HEK293 (cell line): ENCODE data around the gene NRIP3.

Source experiments
- CTCF ChIA-PET: fragments of 350-600 bp; formaldehyde crosslinking; extraction: SDS; loops from one replicate; lab custom pipeline; 2021; ENCODE audit warnings: antibody characterized with exemption; lab: Yijun Ruan, JAX
- POLR2A ChIA-PET: fragments of 300-600 bp; formaldehyde crosslinking; extraction: SDS; loops from one replicate; lab custom pipeline; 2020; ENCODE audit warnings: antibody characterized with exemption, inconsistent platforms; lab: Yijun Ruan, JAX
- H3K27ac ChIP-seq: fragments of 200-500 bp; sonication (Bioruptor generic); 2 replicates; pipeline ENCODE4 v1.5.1; 2014; ENCODE audit warnings: low read depth, low read length, control low read depth, inconsistent platforms; ENCODE audit errors: extremely low read depth
- H3K36me3 ChIP-seq, 2 experiments: fragments of 200-500 bp in 1 of 2; sonication (Bioruptor generic) in 1 of 2; 1 replicate in 1 of 2; 2 replicates in 1 of 2; pipeline ENCODE4 v1.5.1; 2014 to 2017; ENCODE audit warnings: inconsistent platforms in 2 of 2, low read length in 2 of 2; ENCODE audit not compliant: control insufficient read depth in 2 of 2, insufficient read depth in 1 of 2
- H3K4me1 ChIP-seq: fragments of 200-500 bp; sonication (Bioruptor generic); 2 replicates; pipeline ENCODE4 v1.5.1; 2014; ENCODE audit warnings: mild to moderate bottlenecking, low read length, inconsistent platforms; ENCODE audit not compliant: control insufficient read depth, insufficient read depth
- H3K4me3 ChIP-seq: 2 replicates; pipeline ENCODE4 v1.5.1; 2011; ENCODE audit warnings: low read depth, mild to moderate bottlenecking, control low read depth, low read length, moderate library complexity
- H3K9me3 ChIP-seq: fragments of 200-500 bp; sonication (Bioruptor generic); 2 replicates; pipeline ENCODE4 v1.5.1; 2014; ENCODE audit warnings: low read depth, low read length, inconsistent platforms; ENCODE audit not compliant: control insufficient read depth, insufficient read depth
- HOXC10 ChIP-seq: sonication (generic); formaldehyde crosslinking; IDR thresholded peaks from 2 replicates; pipeline ENCODE4 v1.8.1; 2023; ENCODE audit warnings: mild to moderate bottlenecking, missing genetic modification reagents
- MEIS1 ChIP-seq: sonication (generic); formaldehyde crosslinking; IDR thresholded peaks from 2 replicates; pipeline ENCODE4 v1.8.1; 2022; ENCODE audit warnings: missing genetic modification reagents, mild to moderate bottlenecking, borderline replicate concordance
- ZBTB17 ChIP-seq: fragments of 450-650 bp; formaldehyde crosslinking; IDR thresholded peaks from 2 replicates; pipeline ENCODE4 v1.5.1; 2016; ENCODE audit warnings: missing biosample characterization, missing genetic modification characterization
- ZBTB21 ChIP-seq: fragments of 450-650 bp; formaldehyde crosslinking; IDR thresholded peaks from 2 replicates; pipeline ENCODE4 v1.5.1; 2017; ENCODE audit warnings: missing biosample characterization, missing genetic modification characterization
- ZBTB6 ChIP-seq: fragments of 450-650 bp; formaldehyde crosslinking; IDR thresholded peaks from 2 replicates; pipeline ENCODE4 v1.5.1; 2017; ENCODE audit warnings: missing biosample characterization, missing genetic modification characterization
- ZNF202 ChIP-seq: fragments of 450-650 bp; formaldehyde crosslinking; IDR thresholded peaks from 2 replicates; pipeline ENCODE4 v1.5.1; 2016; ENCODE audit warnings: missing biosample characterization, missing genetic modification characterization, borderline replicate concordance
- ZNF248 ChIP-seq: fragments of 450-650 bp; formaldehyde crosslinking; IDR thresholded peaks from 2 replicates; pipeline ENCODE4 v1.5.1; 2017; ENCODE audit warnings: missing biosample characterization, missing genetic modification characterization
- ZNF311 ChIP-seq: fragments of 450-650 bp; formaldehyde crosslinking; IDR thresholded peaks from 2 replicates; pipeline ENCODE4 v1.5.1; 2017; ENCODE audit warnings: missing biosample characterization, missing genetic modification characterization, borderline replicate concordance
- ZNF335 ChIP-seq: fragments of 450-650 bp; formaldehyde crosslinking; conservative IDR thresholded peaks from 2 replicates; pipeline ENCODE4 v1.5.1; 2016; ENCODE audit warnings: missing biosample characterization, missing genetic modification characterization
- ZNF354C ChIP-seq: fragments of 450-650 bp; formaldehyde crosslinking; IDR thresholded peaks from 2 replicates; pipeline ENCODE4 v1.5.1; 2016; ENCODE audit warnings: missing biosample characterization, missing genetic modification characterization, low read depth, borderline replicate concordance
- ZNF423 ChIP-seq: fragments of 450-650 bp; formaldehyde crosslinking; IDR thresholded peaks from 2 replicates; pipeline ENCODE4 v1.5.1; 2016; ENCODE audit warnings: missing biosample characterization, missing genetic modification characterization
- ZNF473 ChIP-seq: fragments of 450-650 bp; formaldehyde crosslinking; IDR thresholded peaks from 2 replicates; pipeline ENCODE4 v1.5.1; 2017; ENCODE audit warnings: missing biosample characterization, missing genetic modification characterization
- ZNF501 ChIP-seq: fragments of 450-650 bp; formaldehyde crosslinking; IDR thresholded peaks from 2 replicates; pipeline ENCODE4 v1.5.1; 2016; ENCODE audit warnings: missing biosample characterization, missing genetic modification characterization
- ZNF521 ChIP-seq: fragments of 450-650 bp; formaldehyde crosslinking; IDR thresholded peaks from 2 replicates; pipeline ENCODE4 v1.5.1; 2017; ENCODE audit warnings: missing biosample characterization, mild to moderate bottlenecking, missing genetic modification characterization
- ZNF555 ChIP-seq: fragments of 450-650 bp; formaldehyde crosslinking; conservative IDR thresholded peaks from 2 replicates; pipeline ENCODE4 v1.5.1; 2017; ENCODE audit warnings: missing biosample characterization, mild to moderate bottlenecking, missing genetic modification characterization, inconsistent platforms
- ZNF561 ChIP-seq: fragments of 450-650 bp; IDR thresholded peaks from 2 replicates; pipeline ENCODE4 v1.5.1; 2018; ENCODE audit warnings: missing biosample characterization, missing genetic modification characterization, borderline replicate concordance
- ZNF76 ChIP-seq: fragments of 450-650 bp; formaldehyde crosslinking; IDR thresholded peaks from 2 replicates; pipeline ENCODE4; 2016; ENCODE audit warnings: low read depth, missing biosample characterization, missing genetic modification characterization, borderline replicate concordance
- ZSCAN4 ChIP-seq: fragments of 450-650 bp; formaldehyde crosslinking; IDR thresholded peaks from 2 replicates; pipeline ENCODE4 v1.5.1; 2017; ENCODE audit warnings: missing biosample characterization, missing genetic modification characterization
- TF ChIP-seq, protein P1 (sequence below): fragments of 450-650 bp; formaldehyde crosslinking; IDR thresholded peaks from 2 replicates; pipeline ENCODE4 v1.5.1; 2016; ENCODE audit warnings: missing biosample characterization, missing genetic modification characterization
- TF ChIP-seq, protein P2 (sequence below): fragments of 450-650 bp; formaldehyde crosslinking; IDR thresholded peaks from 2 replicates; pipeline ENCODE4; 2016; ENCODE audit warnings: missing biosample characterization, missing genetic modification characterization
- TF ChIP-seq, protein P3 (sequence below): fragments of 450-650 bp; formaldehyde crosslinking; IDR thresholded peaks from 2 replicates; pipeline ENCODE4 v1.5.1; 2016; ENCODE audit warnings: missing biosample characterization, missing genetic modification characterization
- TF ChIP-seq, protein P4 (sequence below): fragments of 450-650 bp; IDR thresholded peaks from 2 replicates; pipeline ENCODE4 v1.5.1; 2018; ENCODE audit warnings: missing biosample characterization, mild to moderate bottlenecking, missing genetic modification characterization

NRIP3 gene

GRCh38 chr11:8985462-8985861 is 18.3 kb downstream of the NRIP3 start (continued):
- TF ChIP-seq, protein P1, sequence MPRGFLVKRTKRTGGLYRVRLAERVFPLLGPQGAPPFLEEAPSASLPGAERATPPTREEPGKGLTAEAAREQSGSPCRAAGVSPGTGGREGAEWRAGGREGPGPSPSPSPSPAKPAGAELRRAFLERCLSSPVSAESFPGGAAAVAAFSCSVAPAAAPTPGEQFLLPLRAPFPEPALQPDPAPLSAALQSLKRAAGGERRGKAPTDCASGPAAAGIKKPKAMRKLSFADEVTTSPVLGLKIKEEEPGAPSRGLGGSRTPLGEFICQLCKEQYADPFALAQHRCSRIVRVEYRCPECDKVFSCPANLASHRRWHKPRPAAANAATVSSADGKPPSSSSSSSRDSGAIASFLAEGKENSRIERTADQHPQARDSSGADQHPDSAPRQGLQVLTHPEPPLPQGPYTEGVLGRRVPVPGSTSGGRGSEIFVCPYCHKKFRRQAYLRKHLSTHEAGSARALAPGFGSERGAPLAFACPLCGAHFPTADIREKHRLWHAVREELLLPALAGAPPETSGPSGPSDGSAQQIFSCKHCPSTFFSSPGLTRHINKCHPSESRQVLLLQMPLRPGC = no peak
- TF ChIP-seq, protein P2, sequence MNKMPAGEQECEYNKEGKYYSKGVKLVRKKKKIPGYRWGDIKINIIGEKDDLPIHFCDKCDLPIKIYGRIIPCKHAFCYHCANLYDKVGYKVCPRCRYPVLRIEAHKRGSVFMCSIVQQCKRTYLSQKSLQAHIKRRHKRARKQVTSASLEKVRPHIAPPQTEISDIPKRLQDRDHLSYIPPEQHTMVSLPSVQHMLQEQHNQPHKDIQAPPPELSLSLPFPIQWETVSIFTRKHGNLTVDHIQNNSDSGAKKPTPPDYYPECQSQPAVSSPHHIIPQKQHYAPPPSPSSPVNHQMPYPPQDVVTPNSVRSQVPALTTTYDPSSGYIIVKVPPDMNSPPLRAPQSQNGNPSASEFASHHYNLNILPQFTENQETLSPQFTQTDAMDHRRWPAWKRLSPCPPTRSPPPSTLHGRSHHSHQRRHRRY (tag by site-specific recombination) = no peak
- TF ChIP-seq ZNF76 (tag by site-specific recombination) = no peak
- TF ChIP-seq ZNF311 (tag by site-specific recombination) = no peak
- no peak for TF ChIP-seq ZNF335 (tag by site-specific recombination)
- TF ChIP-seq HOXC10 (CRISPR knock-in tag) = no peak
- no peak for TF ChIP-seq ZNF202 (tag by site-specific recombination)
- TF ChIP-seq, protein P3, sequence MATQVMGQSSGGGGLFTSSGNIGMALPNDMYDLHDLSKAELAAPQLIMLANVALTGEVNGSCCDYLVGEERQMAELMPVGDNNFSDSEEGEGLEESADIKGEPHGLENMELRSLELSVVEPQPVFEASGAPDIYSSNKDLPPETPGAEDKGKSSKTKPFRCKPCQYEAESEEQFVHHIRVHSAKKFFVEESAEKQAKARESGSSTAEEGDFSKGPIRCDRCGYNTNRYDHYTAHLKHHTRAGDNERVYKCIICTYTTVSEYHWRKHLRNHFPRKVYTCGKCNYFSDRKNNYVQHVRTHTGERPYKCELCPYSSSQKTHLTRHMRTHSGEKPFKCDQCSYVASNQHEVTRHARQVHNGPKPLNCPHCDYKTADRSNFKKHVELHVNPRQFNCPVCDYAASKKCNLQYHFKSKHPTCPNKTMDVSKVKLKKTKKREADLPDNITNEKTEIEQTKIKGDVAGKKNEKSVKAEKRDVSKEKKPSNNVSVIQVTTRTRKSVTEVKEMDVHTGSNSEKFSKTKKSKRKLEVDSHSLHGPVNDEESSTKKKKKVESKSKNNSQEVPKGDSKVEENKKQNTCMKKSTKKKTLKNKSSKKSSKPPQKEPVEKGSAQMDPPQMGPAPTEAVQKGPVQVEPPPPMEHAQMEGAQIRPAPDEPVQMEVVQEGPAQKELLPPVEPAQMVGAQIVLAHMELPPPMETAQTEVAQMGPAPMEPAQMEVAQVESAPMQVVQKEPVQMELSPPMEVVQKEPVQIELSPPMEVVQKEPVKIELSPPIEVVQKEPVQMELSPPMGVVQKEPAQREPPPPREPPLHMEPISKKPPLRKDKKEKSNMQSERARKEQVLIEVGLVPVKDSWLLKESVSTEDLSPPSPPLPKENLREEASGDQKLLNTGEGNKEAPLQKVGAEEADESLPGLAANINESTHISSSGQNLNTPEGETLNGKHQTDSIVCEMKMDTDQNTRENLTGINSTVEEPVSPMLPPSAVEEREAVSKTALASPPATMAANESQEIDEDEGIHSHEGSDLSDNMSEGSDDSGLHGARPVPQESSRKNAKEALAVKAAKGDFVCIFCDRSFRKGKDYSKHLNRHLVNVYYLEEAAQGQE (tag by site-specific recombination) = no peak

DNA sequence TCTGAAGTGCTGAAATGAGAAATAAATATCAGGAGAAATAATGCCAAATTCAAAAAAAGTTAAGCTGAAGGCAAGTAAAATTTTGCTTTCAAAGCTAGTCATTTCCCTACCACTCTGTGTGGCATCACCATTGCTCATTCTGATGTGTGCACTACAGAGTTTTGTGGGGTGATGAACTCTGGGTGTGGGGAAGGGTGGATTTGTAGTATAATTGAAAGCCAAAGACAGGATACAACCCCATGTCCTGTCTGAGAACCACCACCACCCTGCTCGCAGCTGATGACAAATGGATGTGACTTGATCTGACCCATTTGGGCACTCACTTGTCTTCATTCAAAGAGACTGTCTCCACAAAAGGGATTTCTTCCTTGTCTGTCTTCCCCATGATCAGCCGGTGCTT is 20.2 kb downstream of the NRIP3 start:
- Histone ChIP-seq H3K36me3 (peaks cover 0 to 33% of the 10 kb centered on the region in 2 experiments; a peak in 1 of 3 replicates), H3K27ac (no peak overlapping the region), H3K4me1 (no peaks in the 10 kb centered on the region), H3K4me3 (no peak overlapping the region), H3K9me3 (no peaks in the 10 kb centered on the region)
- CTCF ChIA-PET = interaction anchor here (0.6 kb wide), 1 partner anchor 706 kb away, joined by 3 read pairs; no protein-coding TSS in a partner anchor
- POLR2A ChIA-PET = no interaction called here
- TF ChIP-seq ZNF423 (tag by site-specific recombination) = no peak
- TF ChIP-seq ZNF561 (tag by site-specific recombination) = no peak
- TF ChIP-seq MEIS1 (CRISPR knock-in tag) = no peak
- TF ChIP-seq, protein P4, sequence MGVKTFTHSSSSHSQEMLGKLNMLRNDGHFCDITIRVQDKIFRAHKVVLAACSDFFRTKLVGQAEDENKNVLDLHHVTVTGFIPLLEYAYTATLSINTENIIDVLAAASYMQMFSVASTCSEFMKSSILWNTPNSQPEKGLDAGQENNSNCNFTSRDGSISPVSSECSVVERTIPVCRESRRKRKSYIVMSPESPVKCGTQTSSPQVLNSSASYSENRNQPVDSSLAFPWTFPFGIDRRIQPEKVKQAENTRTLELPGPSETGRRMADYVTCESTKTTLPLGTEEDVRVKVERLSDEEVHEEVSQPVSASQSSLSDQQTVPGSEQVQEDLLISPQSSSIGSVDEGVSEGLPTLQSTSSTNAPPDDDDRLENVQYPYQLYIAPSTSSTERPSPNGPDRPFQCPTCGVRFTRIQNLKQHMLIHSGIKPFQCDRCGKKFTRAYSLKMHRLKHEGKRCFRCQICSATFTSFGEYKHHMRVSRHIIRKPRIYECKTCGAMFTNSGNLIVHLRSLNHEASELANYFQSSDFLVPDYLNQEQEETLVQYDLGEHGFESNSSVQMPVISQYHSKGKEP = no peak
- no peak for TF ChIP-seq ZSCAN4 (tag by site-specific recombination)
- no peak for TF ChIP-seq ZNF354C
- TF ChIP-seq ZNF248 = no peak
- TF ChIP-seq ZBTB21 (tag by site-specific recombination) = no peak
- TF ChIP-seq ZNF521 = no peak
- TF ChIP-seq ZBTB6 (tag by site-specific recombination) = no peak
- no peak for TF ChIP-seq ZNF501
- TF ChIP-seq ZBTB17 (tag by site-specific recombination) = no peak
- TF ChIP-seq ZNF555 = no peak
- TF ChIP-seq ZNF473 (tag by site-specific recombination) = no peak
